Psoas muscle (tissue), 8 donors: Measurements from ENCODE around the gene KIF7. TPM values are rescaled to one million over a fixed set of nuclear protein-coding genes. Genes with fewer than 3 reads are reported as not detected.

ENCODE experiments used
- ATAC-seq, 4 donors: fragments of 200-7000 bp; cut with Tn5 transposase; one replicate each; pipeline ENCODE4 v1.9.1; 2020; ENCODE audit warnings: moderate library complexity in 3 of 4, mild to moderate bottlenecking in 2 of 4
- DNase-seq, 2 donors: peaks; one replicate each; pipeline ENCODE4 v3.0.0-alpha.2; 2020
- H3K27ac ChIP-seq: fragments of 200-600 bp; one replicate; pipeline ENCODE4 v1.8.0; 2022
- H3K27me3 ChIP-seq, 3 donors: fragments of 200-600 bp in 1 of 3; one replicate each; pipeline versions ENCODE4 v1.6.1 to v1.8.0; 2013 to 2022; ENCODE audit warnings: low read length in 2 of 3, mild to moderate bottlenecking in 2 of 3, moderate library complexity in 1 of 3; ENCODE audit not compliant: insufficient read depth in 3 of 3
- H3K36me3 ChIP-seq, 2 donors: fragments of 200-600 bp in 1 of 2; one replicate each; pipeline versions ENCODE4 v1.6.1 to v1.8.0; 2013 to 2022; ENCODE audit warnings: low read depth in 1 of 2, mild to moderate bottlenecking in 1 of 2, moderate library complexity in 1 of 2; ENCODE audit not compliant: insufficient read depth in 1 of 2
- H3K4me1 ChIP-seq: fragments of 200-600 bp; one replicate; pipeline ENCODE4 v1.8.0; 2022
- H3K4me3 ChIP-seq: fragments of 200-600 bp; one replicate; pipeline ENCODE4 v1.8.0; 2022; ENCODE audit warnings: mild to moderate bottlenecking
- H3K9me3 ChIP-seq: fragments of 200-600 bp; one replicate; pipeline ENCODE4 v1.8.0; 2022
- CTCF ChIP-seq: fragments of 200-600 bp; IDR thresholded peaks from one replicate; pipeline ENCODE4 v1.8.0; 2022; ENCODE audit warnings: antibody characterized with exemption
- WGBS, 3 donors: extraction: QIAGEN DNeasy Blood & Tissue Kit; methylation state at CpG; one replicate each; pipeline versions ENCODE4 v1.1.6 to v1.1.7; 2013; 5-methylcytosine and 5-hydroxymethylcytosine counted together
- intact Hi-C, 2 donors: fragments of 100-400 bp; cut with DNase I; formaldehyde crosslinking; loops; one replicate each; pipeline versions ENCODE4 v1.11.0 to v1.14.2; 2022
- polyA plus RNA-seq, 3 donors: library from polyadenylated mRNA; stranded (reverse); fragments of 200-250 nt; gene quantifications; one replicate each; pipeline ENCODE4 v1.2.3, GENCODE V29; 2013
- total RNA-seq, 4 donors: library from RNA; stranded (reverse); fragmentation: NEBNext Ultra II Directional in 2 of 4; extraction: Animal tissue kit (Norgen Biotek cat#: 25700) in 2 of 4; gene quantifications; one replicate each; pipeline versions ENCODE4 v1.2.1 to v1.2.4, GENCODE V29; 2021 to 2023
- donor health status: healthy with polysubstance abuse.
- donor health status: DM: no; HTN: no; CAD: no; lungs with moderate emphysema.
- donor health status: Bipolar disorder and iron deficiency.
- donor health status: healthy.
- donor health status: DM: yes; HTN: yes; CAD: no.
- donor health status: DM: no; HTN: no; CAD: no.
- donor health status: DM: no; HTN: no; CAD: no.
- donor health status: DM: yes; HTN: yes; CAD: no.

KIF7 gene
- total and polyA plus RNA-seq, 7 donors = 0.20 to 2.1 (median 0.40) TPM

- DNase-seq = no peak
- Histone ChIP-seq H3K4me1 (no peaks in the 10 kb centered on the region), H3K4me3 (no peak overlapping the region), H3K27ac (no peak overlapping the region), H3K27me3 (peaks cover 0 to 3% (median 0%) of the 10 kb centered on the region in 3 donors), H3K9me3 (peaks cover 17% of the 10 kb centered on the region), H3K36me3 (no peaks in the 10 kb centered on the region)
- no peak for ATAC-seq
- TF ChIP-seq CTCF = no peak
- 93 to 99% (median 96%) methylated on average over 4 of the region's 4 CpGs for WGBS, 3 donors
- intact Hi-C loops = no loop called here
Measured at GRCh38 chr15:89616228-89616627, 39.0 kb downstream of the KIF7 start.

GRCh38 chr15:89615135-89615534 lies 40.1 kb downstream of the KIF7 start:
- DNase-seq = no peak
- Histone ChIP-seq H3K36me3 (no peaks in the 10 kb centered on the region), H3K9me3 (peaks cover 17% of the 10 kb centered on the region), H3K4me3 (no peak overlapping the region), H3K27me3 (peaks cover 0 to 3% (median 0%) of the 10 kb centered on the region in 3 donors), H3K4me1 (no peaks in the 10 kb centered on the region), H3K27ac (no peak overlapping the region)
- intact Hi-C loops = no loop called here
- ATAC-seq = no peak
- 91 to 95% (median 92%) methylated on average over 1 of the region's 1 CpG for WGBS, 3 donors
- TF ChIP-seq CTCF = no peak

- TF ChIP-seq CTCF = no peak
- H3K4me1 ChIP-seq = no peaks in the 10 kb centered on the region
- peaks cover 17% of the 10 kb centered on the region for H3K9me3 ChIP-seq
- peaks cover 0 to 3% (median 0%) of the 10 kb centered on the region in 3 donors for H3K27me3 ChIP-seq
- no peak overlapping the region for H3K27ac ChIP-seq
- no peak for DNase-seq
- H3K36me3 ChIP-seq = no peaks in the 10 kb centered on the region
- 96 to 100% (median 96%) methylated on average over 1 of the region's 1 CpG for WGBS, 3 donors
- intact Hi-C loops = no loop called here
- ATAC-seq = no peak
- no peak overlapping the region for H3K4me3 ChIP-seq
Measured at GRCh38 chr15:89614164-89614563, 41.1 kb downstream of the KIF7 start.

GRCh38 chr15:89613031-89613430 lies 42.2 kb downstream of the KIF7 start:
- no peak for TF ChIP-seq CTCF
- WGBS, 3 donors = 82 to 85% (median 83%) methylated on average over 2 of the region's 2 CpGs
- H3K4me1 ChIP-seq = no peaks in the 10 kb centered on the region
- intact Hi-C loops = no loop called here
- peaks cover 0 to 3% (median 0%) of the 10 kb centered on the region in 3 donors for H3K27me3 ChIP-seq
- H3K36me3 ChIP-seq = no peaks in the 10 kb centered on the region
- DNase-seq (no peak), ATAC-seq (no peak)
- peaks cover 17% of the 10 kb centered on the region for H3K9me3 ChIP-seq
- no peak overlapping the region for H3K4me3 ChIP-seq
- no peak overlapping the region for H3K27ac ChIP-seq

GRCh38 chr15:89611317-89611716 lies 44.0 kb downstream of the KIF7 start:
- Histone ChIP-seq H3K36me3 (no peaks in the 10 kb centered on the region), H3K27ac (no peak overlapping the region), H3K27me3 (peaks cover 0 to 3% (median 0%) of the 10 kb centered on the region in 3 donors), H3K4me1 (no peaks in the 10 kb centered on the region), H3K4me3 (no peak overlapping the region), H3K9me3 (peaks cover 17% of the 10 kb centered on the region)
- no peak for DNase-seq
- intact Hi-C loops = no loop called here
- ATAC-seq = no peak
- no peak for TF ChIP-seq CTCF
- WGBS, 3 donors = 94 to 98% (median 97%) methylated on average over 2 of the region's 2 CpGs
